Measurements from ENCODE around the gene SIX3. TPM values are rescaled to one million over a fixed set of nuclear protein-coding genes. Genes with fewer than 3 reads are reported as not detected.

Gene SIX3
- total RNA-seq, 6 experiments from 2014 or later, result not detected

GRCh38 chr2:44904578-44904977, 36.9 kb upstream of the SIX3 start:
- intact Hi-C loops (cut with DNase I), result no loop called here
- H3K4me3 ChIP-seq, result no peak overlapping the region
- no peak overlapping the region for H3K27ac ChIP-seq
- no peaks in the 10 kb centered on the region for H3K27me3 ChIP-seq
- no peaks in the 10 kb centered on the region for H3K9me3 ChIP-seq
- ATAC-seq, result no peak
- 83% methylated on average over 1 of the region's 1 CpG for WGBS (ENCODE audit: insufficient coverage, low coverage, low lambda C conversion rate, missing lambda C conversion rate)
- TF ChIP-seq CTCF (IDR thresholded peaks at IDR 0.05) (no peak), POLR2A (IDR thresholded peaks at IDR 0.05) (no peak)
- no peaks in the 10 kb centered on the region for H3K4me1 ChIP-seq
- no peak for DNase-seq
- no peaks in the 10 kb centered on the region for H3K36me3 ChIP-seq

GRCh38 chr2:44906972-44907371, 34.5 kb upstream of the SIX3 start:
- Histone ChIP-seq H3K4me1 (no peaks in the 10 kb centered on the region), H3K4me3 (no peak overlapping the region), H3K9me3 (no peaks in the 10 kb centered on the region), H3K36me3 (no peaks in the 10 kb centered on the region), H3K27me3 (no peaks in the 10 kb centered on the region), H3K27ac (no peak overlapping the region)
- ATAC-seq, result no peak
- no peak for TF ChIP-seq CTCF (IDR thresholded peaks at IDR 0.05)
- TF ChIP-seq POLR2A (IDR thresholded peaks at IDR 0.05), result no peak
- intact Hi-C loops (cut with DNase I), result no loop called here
- WGBS (ENCODE audit: insufficient coverage, low coverage, low lambda C conversion rate, missing lambda C conversion rate), result 28% methylated on average over 8 of the region's 10 CpGs
- DNase-seq, result no peak

- Histone ChIP-seq H3K9me3 (no peaks in the 10 kb centered on the region), H3K36me3 (no peaks in the 10 kb centered on the region), H3K4me1 (no peaks in the 10 kb centered on the region), H3K4me3 (no peak overlapping the region), H3K27ac (no peak overlapping the region), H3K27me3 (no peaks in the 10 kb centered on the region)
- intact Hi-C loops (cut with DNase I), result no loop called here
- TF ChIP-seq POLR2A (IDR thresholded peaks at IDR 0.05), result no peak
- TF ChIP-seq CTCF (IDR thresholded peaks at IDR 0.05), result no peak
- 75% methylated on average over 1 of the region's 1 CpG for WGBS (ENCODE audit: insufficient coverage, low coverage, low lambda C conversion rate, missing lambda C conversion rate)
- no peak for DNase-seq
- ATAC-seq, result no peak
These were observed 31.7 kb upstream of the SIX3 start for GRCh38 chr2:44909831-44910230.

GRCh38 chr2:44912660-44913059, 28.8 kb upstream of the SIX3 start:
- WGBS (ENCODE audit: insufficient coverage, low coverage, low lambda C conversion rate, missing lambda C conversion rate), result 35% methylated on average over 5 of the region's 5 CpGs
- Histone ChIP-seq H3K27me3 (no peaks in the 10 kb centered on the region), H3K36me3 (no peaks in the 10 kb centered on the region), H3K9me3 (no peaks in the 10 kb centered on the region), H3K27ac (no peak overlapping the region), H3K4me3 (no peak overlapping the region), H3K4me1 (no peaks in the 10 kb centered on the region)
- ATAC-seq (no peak), DNase-seq (no peak)
- TF ChIP-seq POLR2A (IDR thresholded peaks at IDR 0.05), result no peak
- no peak for TF ChIP-seq CTCF (IDR thresholded peaks at IDR 0.05)
- intact Hi-C loops (cut with DNase I), result no loop called here

- no peaks in the 10 kb centered on the region for H3K36me3 ChIP-seq
- no peaks in the 10 kb centered on the region for H3K9me3 ChIP-seq
- intact Hi-C loops (cut with DNase I), result no loop called here
- DNase-seq, result no peak
- H3K4me1 ChIP-seq, result no peaks in the 10 kb centered on the region
- no peak overlapping the region for H3K27ac ChIP-seq
- H3K27me3 ChIP-seq, result no peaks in the 10 kb centered on the region
- H3K4me3 ChIP-seq, result no peak overlapping the region
- no peak for ATAC-seq
- no peak for TF ChIP-seq POLR2A (IDR thresholded peaks at IDR 0.05)
- no peak for TF ChIP-seq CTCF (IDR thresholded peaks at IDR 0.05)
These were observed 25.2 kb upstream of the SIX3 start for GRCh38 chr2:44916291-44916690.

Measured in right lobe of liver (tissue), 6 donors.